A673 (cell line): ENCODE data around the gene SLC7A10. TPM values are rescaled to one million over a fixed set of nuclear protein-coding genes. Genes with fewer than 3 reads are reported as not detected.
A peak's percentile ranks its signal among the peaks of the same experiment; 100 is the strongest.
"Not testable (repeated sequence)": the region's sequence is repeated elsewhere in the genome, so short reads cannot be mapped to it uniquely, and the experiment has no call there.

Experiments used
- BruUV-seq: library from RNA; stranded (reverse); fragments of 400-500 nt; replicated peaks from 2 replicates; lab custom pipeline; 2021; lab: Mats Ljungman, UMichigan
- CTCF ChIA-PET: fragments of 300-600 bp; sonication (Branson Sonifier 250); formaldehyde crosslinking; loops from one replicate; lab custom pipeline; 2022; ENCODE audit warnings: antibody characterized with exemption; lab: Charles Lee
- POLR2A ChIA-PET: fragments of 300-600 bp; sonication (Branson Sonifier 250); formaldehyde crosslinking; loops from one replicate; lab custom pipeline; 2022; ENCODE audit warnings: antibody characterized with exemption; ENCODE audit not compliant: low non-redundant PET; lab: Charles Lee
- DNase-seq: peaks from one replicate; pipeline ENCODE4 v3.0.0-alpha.2; 2015; ENCODE audit warnings: low spot score
- H3K27ac ChIP-seq: fragments of 200-600 bp; sonication (generic); 2 replicates; pipeline ENCODE4 v1.5.1; 2016; ENCODE audit warnings: mixed run types, low read depth, mild to moderate bottlenecking, mixed read lengths, antibody characterized with exemption, low read length; ENCODE audit not compliant: poor library complexity, severe bottlenecking
- H3K27me3 ChIP-seq: fragments of 200-600 bp; sonication (generic); replicated peaks from 2 replicates; pipeline ENCODE4 v1.6.1; 2017; ENCODE audit warnings: mixed run types, low read depth, mild to moderate bottlenecking, mixed read lengths, antibody characterized with exemption, low read length; ENCODE audit not compliant: insufficient read depth, poor library complexity
- H3K36me3 ChIP-seq: fragments of 200-600 bp; sonication (generic); 2 replicates; pipeline ENCODE4 v1.6.1; 2016; ENCODE audit warnings: mixed run types, mild to moderate bottlenecking, mixed read lengths, antibody characterized with exemption, low read length; ENCODE audit not compliant: insufficient read depth, poor library complexity, severe bottlenecking
- H3K4me1 ChIP-seq: fragments of 200-600 bp; sonication (generic); 2 replicates; pipeline ENCODE4 v1.6.1; 2017; ENCODE audit warnings: mixed run types, mild to moderate bottlenecking, mixed read lengths, antibody characterized with exemption, low read length; ENCODE audit not compliant: insufficient read depth, poor library complexity, severe bottlenecking
- H3K4me3 ChIP-seq: fragments of 200-600 bp; sonication (generic); 2 replicates; pipeline ENCODE4 v1.5.1; 2016; ENCODE audit warnings: low read depth, mixed run types, mild to moderate bottlenecking, mixed read lengths, low read length; ENCODE audit not compliant: poor library complexity, severe bottlenecking
- H3K9me3 ChIP-seq: fragments of 200-600 bp; sonication (generic); 2 replicates; pipeline ENCODE4 v1.6.1; 2016; ENCODE audit warnings: mixed run types, low read depth, mild to moderate bottlenecking, mixed read lengths, antibody characterized with exemption, low read length; ENCODE audit not compliant: poor library complexity, severe bottlenecking
- CTCF ChIP-seq: fragments of 300-800, 200-600 bp; sonication (generic); conservative IDR thresholded peaks from 2 replicates; pipeline ENCODE4 v1.5.1; 2017; ENCODE audit warnings: low read depth, mild to moderate bottlenecking, antibody characterized with exemption, low read length, moderate library complexity, mixed read lengths
- EZH2 ChIP-seq: fragments of 200-600 bp; sonication (generic); IDR thresholded peaks from 2 replicates; pipeline ENCODE4 v1.6.1; 2017; ENCODE audit warnings: borderline replicate concordance, low read depth, mild to moderate bottlenecking, mixed read lengths, antibody characterized with exemption, low read length; ENCODE audit not compliant: poor library complexity, severe bottlenecking
- intact Hi-C: fragments of 100-400 bp; cut with micrococcal nuclease; formaldehyde crosslinking; loops from one replicate; pipeline ENCODE4 v1.10.0; 2022; ENCODE audit not compliant: unreplicated experiment
- total RNA-seq: library from RNA; stranded (reverse); gene quantifications from 2 replicates; pipeline ENCODE4 v1.2.3, GENCODE V29; 2021

The SLC7A10 gene
- total RNA-seq, 1 experiment from 2014 or later = 0.17 TPM

GRCh38 chr19:33224694-33225457 lies 774 bp downstream of the SLC7A10 start:
- Histone ChIP-seq H3K36me3 (no peaks in the 10 kb centered on the region), H3K27ac (no peak overlapping the region), H3K4me1 (no peaks in the 10 kb centered on the region), H3K4me3 (peak overlapping the region; percentile 27), H3K9me3 (peaks cover 19% of the 10 kb centered on the region), H3K27me3 (peaks cover 52% of the 10 kb centered on the region)
- TF ChIP-seq CTCF (no peak), EZH2 (no peak)
- ChIA-PET POLR2A (no interaction called here), CTCF (no interaction called here)
- no peak for DNase-seq
- intact Hi-C loops = no loop called here
- BruUV-seq = no TSS peak

GRCh38 chr19:33222255-33222654 lies 3.4 kb downstream of the SLC7A10 start:
- CTCF ChIA-PET = not testable (repeated sequence)
- H3K27me3 ChIP-seq = peaks cover 37% of the 10 kb centered on the region

GRCh38 chr19:33221638-33222037 lies 4.0 kb downstream of the SLC7A10 start:
- intact Hi-C loops = no loop called here
- POLR2A ChIA-PET = no interaction called here
- CTCF ChIA-PET = no interaction called here
- BruUV-seq = no TSS peak
- Histone ChIP-seq H3K9me3 (no peaks in the 10 kb centered on the region), H3K36me3 (no peaks in the 10 kb centered on the region), H3K4me3 (no peak overlapping the region), H3K27ac (no peak overlapping the region), H3K27me3 (peaks cover 31% of the 10 kb centered on the region), H3K4me1 (no peaks in the 10 kb centered on the region)
- TF ChIP-seq CTCF (no peak), EZH2 (no peak)
- no peak for DNase-seq

More at GRCh38 chr19:33222255-33222654, 3.4 kb downstream of the SLC7A10 start:
- DNase-seq, BruUV-seq, H3K4me3 ChIP-seq, intact Hi-C loops, H3K9me3 ChIP-seq, H3K4me1 ChIP-seq, POLR2A ChIA-PET, H3K36me3 ChIP-seq, H3K27ac ChIP-seq: not testable (repeated sequence)

- BruUV-seq = no TSS peak
- POLR2A ChIA-PET = no interaction called here
- intact Hi-C loops = no loop called here
- Histone ChIP-seq H3K4me1 (no peaks in the 10 kb centered on the region), H3K27ac (no peak overlapping the region), H3K27me3 (peaks cover 22% of the 10 kb centered on the region), H3K4me3 (no peak overlapping the region), H3K36me3 (no peaks in the 10 kb centered on the region), H3K9me3 (no peaks in the 10 kb centered on the region)
- CTCF ChIA-PET = no interaction called here
- DNase-seq = no peak
- TF ChIP-seq CTCF (no peak), EZH2 (no peak)
These were observed 4.9 kb downstream of the SLC7A10 start for GRCh38 chr19:33220735-33221134.
